Measurements from ENCODE around the gene GPC6. TPM values are rescaled to one million over a fixed set of nuclear protein-coding genes. Genes with fewer than 3 reads are reported as not detected.

Gene GPC6
- total and polyA plus RNA-seq, 4 donors: 5.9 to 29.1 (median 18.2) TPM

GRCh38 chr13:94169454-94170144 lies 943.0 kb downstream of the GPC6 start:
- 61% methylated on average over 5 of the region's 5 CpGs for WGBS
- H3K9me3 ChIP-seq (ENCODE audit: control insufficient read depth in 4 of 4, low read length in 3 of 4): no peaks in the 10 kb centered on the region
- no peak for DNase-seq (ENCODE audit: low spot score)
- no peak overlapping the region for H3K9ac ChIP-seq (ENCODE audit: low read depth in 1 of 2, low read length in 2 of 2)
- H3K4me3 ChIP-seq (ENCODE audit: low read depth in 1 of 3, low read length in 3 of 3): no peak overlapping the region
- no peaks in the 10 kb centered on the region for H3K27me3 ChIP-seq (ENCODE audit: control insufficient read depth in 4 of 4, insufficient read depth in 4 of 4, low read length in 3 of 4)
- no peaks in the 10 kb centered on the region for H3K36me3 ChIP-seq (ENCODE audit: control insufficient read depth in 4 of 4, insufficient read depth in 3 of 4, low read depth in 1 of 4, low read length in 3 of 4)
- H3K4me1 ChIP-seq (ENCODE audit: control insufficient read depth in 4 of 4, insufficient read depth in 4 of 4, low read length in 3 of 4): peaks cover 7 to 33% (median 29%) of the 10 kb centered on the region in 4 donors
- TF ChIP-seq MAX (IDR thresholded peaks at IDR 0.05) (no peak), CTCF (IDR thresholded peaks at IDR 0.05; ENCODE audit: low read depth, low read length, missing input control) (no peak), FOXA2 (IDR thresholded peaks at IDR 0.05) (no peak), ATF3 (IDR thresholded peaks at IDR 0.05) (no peak), HNF4G (IDR thresholded peaks at IDR 0.05) (no peak), YY1 (IDR thresholded peaks at IDR 0.05) (no peak)
- peak overlapping the region in 1 of 2 donors; percentile 15 for H3K27ac ChIP-seq (ENCODE audit: low read depth in 1 of 2, low read length in 2 of 2)

GRCh38 chr13:94170145-94170571 lies 943.6 kb downstream of the GPC6 start:
- TF ChIP-seq REST (IDR thresholded peaks at IDR 0.05) (peak; percentile 18), ATF3 (IDR thresholded peaks at IDR 0.05) (no peak), RAD21 (IDR thresholded peaks at IDR 0.05) (peak in 1 of 2 donors; percentile 15), EGR1 (IDR thresholded peaks at IDR 0.05; ENCODE audit: low read depth in 2 of 2) (no peak), GABPA (IDR thresholded peaks at IDR 0.05 in 1 of 2, conservative IDR thresholded peaks at IDR 0.05 in 1 of 2) (no peak), ZBTB33 (IDR thresholded peaks at IDR 0.05) (no peak), FOXA2 (IDR thresholded peaks at IDR 0.05) (no peak), SP1 (IDR thresholded peaks at IDR 0.05) (no peak), JUND (IDR thresholded peaks at IDR 0.05) (no peak), NR2F2 (IDR thresholded peaks at IDR 0.05) (no peak), CTCF (IDR thresholded peaks at IDR 0.05; ENCODE audit: low read depth, low read length, missing input control) (no peak), TAF1 (conservative IDR thresholded peaks at IDR 0.05) (no peak), FOXA1 (IDR thresholded peaks at IDR 0.05) (no peak), HNF4A (conservative IDR thresholded peaks at IDR 0.05) (peak in 1 of 2 donors; percentile 10), RXRA (IDR thresholded peaks at IDR 0.05) (peak in 1 of 2 donors; percentile 20), MAX (IDR thresholded peaks at IDR 0.05) (no peak), YY1 (IDR thresholded peaks at IDR 0.05) (peak; percentile 57), HNF4G (IDR thresholded peaks at IDR 0.05) (no peak)
- no peaks in the 10 kb centered on the region for H3K36me3 ChIP-seq (ENCODE audit: control insufficient read depth in 4 of 4, insufficient read depth in 3 of 4, low read depth in 1 of 4, low read length in 3 of 4)
- no peaks in the 10 kb centered on the region for H3K9me3 ChIP-seq (ENCODE audit: control insufficient read depth in 4 of 4, low read length in 3 of 4)
- H3K27ac ChIP-seq (ENCODE audit: low read depth in 1 of 2, low read length in 2 of 2): peak overlapping the region in 1 of 2 donors; percentile 15
- no peaks in the 10 kb centered on the region for H3K27me3 ChIP-seq (ENCODE audit: control insufficient read depth in 4 of 4, insufficient read depth in 4 of 4, low read length in 3 of 4)
- H3K4me3 ChIP-seq (ENCODE audit: low read depth in 1 of 3, low read length in 3 of 3): no peak overlapping the region
- no peak for DNase-seq (ENCODE audit: low spot score)
- 45% methylated on average over 4 of the region's 4 CpGs for WGBS
- H3K4me1 ChIP-seq (ENCODE audit: control insufficient read depth in 4 of 4, insufficient read depth in 4 of 4, low read length in 3 of 4): peaks cover 7 to 38% (median 29%) of the 10 kb centered on the region in 4 donors
- H3K9ac ChIP-seq (ENCODE audit: low read depth in 1 of 2, low read length in 2 of 2): no peak overlapping the region

All from liver (tissue), 9 donors.